ENCODE measurements around the gene HS6ST3.

Gene HS6ST3

GRCh38 chr13:96678801-96679200 lies 588.9 kb downstream of the HS6ST3 start:
- DNase-seq = no peak

GRCh38 chr13:96680898-96681297 lies 591.0 kb downstream of the HS6ST3 start:
- DNase-seq = no peak

GRCh38 chr13:96681766-96682165 lies 591.9 kb downstream of the HS6ST3 start:
- no peak for DNase-seq

GRCh38 chr13:96684469-96684868 lies 594.6 kb downstream of the HS6ST3 start:
- DNase-seq = no peak

- no peak for DNase-seq
Measured at GRCh38 chr13:96684907-96685306, 595.0 kb downstream of the HS6ST3 start.

- no peak for DNase-seq
Measured at GRCh38 chr13:96686286-96686685, 596.4 kb downstream of the HS6ST3 start.

- no peak for DNase-seq
Measured at GRCh38 chr13:96687191-96687590, 597.3 kb downstream of the HS6ST3 start.

DNA sequence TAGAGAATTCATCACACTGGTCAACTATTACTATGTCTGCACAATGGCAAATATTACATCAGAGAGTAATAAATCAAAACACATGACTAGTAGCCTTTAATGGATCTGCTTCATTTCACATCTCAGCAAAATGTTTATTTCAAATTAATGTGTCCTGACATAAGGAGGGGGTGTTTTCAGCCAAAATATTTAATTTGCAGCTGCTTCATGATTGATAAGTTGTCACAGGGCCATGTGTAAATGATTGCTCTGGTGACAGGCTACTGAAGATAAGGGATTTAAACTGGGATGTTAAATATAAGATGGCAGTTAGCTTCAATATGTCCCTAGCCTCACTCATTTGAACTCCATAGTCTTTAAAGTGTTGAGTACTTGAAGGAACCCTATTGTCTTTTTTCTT lies 601.1 kb downstream of the HS6ST3 start:
- no peak for DNase-seq

GRCh38 chr13:96696389-96696900 lies 606.5 kb downstream of the HS6ST3 start:
- DNase-seq = no peak

DNA sequence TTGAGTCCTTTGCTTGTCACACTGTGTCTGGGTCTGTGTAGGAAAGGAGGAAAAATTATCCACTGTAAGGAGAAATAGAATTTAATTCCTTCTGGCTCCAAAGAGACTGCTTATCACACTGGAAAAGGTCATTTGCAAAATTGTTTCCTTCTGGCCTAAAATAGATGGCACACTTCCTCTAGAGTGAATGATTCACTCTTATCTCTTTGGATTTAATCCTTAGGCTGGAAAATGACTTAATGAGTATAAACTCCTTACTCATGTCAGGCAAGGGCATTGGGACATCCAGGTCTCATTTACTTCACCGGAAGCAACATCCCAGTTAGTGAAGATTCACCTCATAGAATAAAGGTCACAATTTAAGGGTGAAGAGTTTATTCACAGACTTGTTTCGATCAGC lies 610.8 kb downstream of the HS6ST3 start:
- peak; percentile 5 for DNase-seq

GRCh38 chr13:96707146-96707545 lies 617.2 kb downstream of the HS6ST3 start:
- DNase-seq = no peak

- no peak for DNase-seq
Measured at GRCh38 chr13:96710166-96710862, 620.4 kb downstream of the HS6ST3 start.

DNA sequence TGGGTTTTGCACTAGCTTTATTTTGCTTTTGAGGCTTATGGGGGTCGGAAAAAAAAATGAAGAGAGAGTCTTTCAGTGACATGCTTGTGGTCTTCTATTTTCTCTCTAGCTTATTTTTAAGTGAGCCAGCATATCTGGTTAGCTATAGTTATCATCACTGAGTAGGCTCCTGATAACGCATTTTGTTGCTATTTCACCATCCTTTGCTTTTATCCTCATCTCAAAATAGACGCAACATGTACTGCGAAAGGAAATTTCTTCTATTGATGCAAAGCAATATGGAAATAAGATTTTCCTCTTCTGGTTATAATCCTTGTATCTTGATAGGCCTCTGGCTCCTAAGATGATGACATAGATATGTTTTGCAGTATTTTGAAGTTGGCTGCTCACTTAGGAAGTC lies 630.5 kb downstream of the HS6ST3 start:
- DNase-seq = no peak

DNA sequence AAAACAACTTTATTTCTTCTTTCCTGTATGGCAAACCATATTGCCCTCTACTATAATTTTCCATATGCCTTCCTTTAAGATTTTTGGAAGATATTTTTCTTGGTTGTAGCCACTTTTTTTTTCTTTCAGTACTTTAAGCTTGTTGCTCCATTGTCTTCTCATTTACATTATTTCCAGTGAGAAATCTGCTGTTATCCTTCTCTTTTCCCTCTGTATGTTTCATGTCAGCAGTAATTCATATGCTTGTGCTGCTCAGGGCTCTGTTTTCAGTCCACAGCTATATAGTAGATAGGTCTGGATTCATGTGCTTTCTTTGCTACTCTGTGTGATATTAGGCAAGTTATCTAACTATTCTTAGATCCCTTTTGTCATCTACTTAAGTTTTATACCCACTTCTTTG lies 636.7 kb downstream of the HS6ST3 start:
- no peak for DNase-seq

GRCh38 chr13:96728463-96728862 lies 638.6 kb downstream of the HS6ST3 start:
- no peak for DNase-seq

DNA sequence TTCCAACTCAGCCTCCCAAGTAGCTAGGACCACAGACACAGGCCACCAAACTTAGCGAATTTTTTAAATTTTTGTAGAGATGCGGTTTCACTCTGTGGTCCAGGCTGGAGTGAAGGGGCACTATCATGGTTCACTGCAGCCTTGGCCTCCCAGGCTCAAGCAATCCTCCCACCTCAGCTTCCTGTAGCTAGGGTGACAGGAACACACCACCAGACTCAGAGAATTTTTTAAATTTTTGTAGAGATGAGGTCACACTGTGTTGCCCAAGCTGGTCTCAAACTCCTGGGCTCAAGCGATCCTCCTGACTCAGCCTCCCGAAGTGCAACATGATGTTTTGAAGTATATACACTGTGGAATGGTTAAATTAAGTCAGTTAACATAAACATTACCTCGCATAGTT lies 640.8 kb downstream of the HS6ST3 start:
- DNase-seq = peak; percentile 13

GRCh38 chr13:96734499-96734898 lies 644.6 kb downstream of the HS6ST3 start:
- DNase-seq = no peak

- no peak for DNase-seq
Measured at GRCh38 chr13:96741779-96742178, 651.9 kb downstream of the HS6ST3 start.

DNA sequence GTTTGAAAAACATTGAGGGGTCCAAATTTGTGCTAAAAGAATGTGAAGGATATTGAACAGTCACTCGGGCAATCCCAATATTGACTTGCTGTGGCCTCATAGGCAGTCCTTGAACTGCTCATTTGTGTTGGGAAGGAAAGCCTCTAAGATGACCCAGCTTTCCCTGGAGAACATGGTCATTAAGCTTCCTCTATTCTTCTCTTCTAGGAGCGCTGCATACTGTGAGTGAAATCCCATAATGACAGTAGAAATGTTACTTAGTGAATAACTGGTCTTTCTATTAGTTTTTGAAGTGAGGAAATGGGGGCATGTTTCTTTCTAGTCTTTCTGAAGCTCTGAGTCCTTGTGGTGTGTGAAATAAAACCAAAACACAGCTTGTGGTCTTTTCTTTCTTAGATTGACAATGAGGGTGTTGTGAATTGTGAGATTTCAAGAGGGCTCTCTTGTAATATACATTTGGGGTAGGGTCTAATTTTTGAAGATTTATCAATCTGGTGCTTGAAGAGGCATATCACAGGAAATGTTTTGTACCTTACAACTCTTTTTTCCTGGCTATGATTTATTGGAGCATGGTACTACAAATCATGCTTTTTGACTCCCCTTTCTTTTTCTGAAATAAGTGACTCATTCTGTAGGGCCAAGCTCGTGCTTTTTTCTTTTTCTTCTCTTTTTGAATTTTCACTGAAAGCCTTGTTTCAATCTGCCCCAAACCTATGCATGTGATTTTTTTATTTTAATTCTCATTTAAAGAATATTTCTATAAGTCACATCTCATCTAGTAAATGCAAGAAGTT lies 653.6 kb downstream of the HS6ST3 start:
- no peak for DNase-seq

GRCh38 chr13:96744367-96745331 lies 654.7 kb downstream of the HS6ST3 start:
- no peak for DNase-seq

- DNase-seq = no peak
Measured at GRCh38 chr13:96746886-96747285, 657.0 kb downstream of the HS6ST3 start.

GRCh38 chr13:96749825-96750224 lies 659.9 kb downstream of the HS6ST3 start:
- DNase-seq = no peak

- no peak for DNase-seq
Measured at GRCh38 chr13:96751089-96751488, 661.2 kb downstream of the HS6ST3 start.
